ENCODE measurements around the gene RPS6KA2.
"Not testable (repeated sequence)": the region's sequence is repeated elsewhere in the genome, so short reads cannot be mapped to it uniquely, and the experiment has no call there.

RPS6KA2 gene

DNA sequence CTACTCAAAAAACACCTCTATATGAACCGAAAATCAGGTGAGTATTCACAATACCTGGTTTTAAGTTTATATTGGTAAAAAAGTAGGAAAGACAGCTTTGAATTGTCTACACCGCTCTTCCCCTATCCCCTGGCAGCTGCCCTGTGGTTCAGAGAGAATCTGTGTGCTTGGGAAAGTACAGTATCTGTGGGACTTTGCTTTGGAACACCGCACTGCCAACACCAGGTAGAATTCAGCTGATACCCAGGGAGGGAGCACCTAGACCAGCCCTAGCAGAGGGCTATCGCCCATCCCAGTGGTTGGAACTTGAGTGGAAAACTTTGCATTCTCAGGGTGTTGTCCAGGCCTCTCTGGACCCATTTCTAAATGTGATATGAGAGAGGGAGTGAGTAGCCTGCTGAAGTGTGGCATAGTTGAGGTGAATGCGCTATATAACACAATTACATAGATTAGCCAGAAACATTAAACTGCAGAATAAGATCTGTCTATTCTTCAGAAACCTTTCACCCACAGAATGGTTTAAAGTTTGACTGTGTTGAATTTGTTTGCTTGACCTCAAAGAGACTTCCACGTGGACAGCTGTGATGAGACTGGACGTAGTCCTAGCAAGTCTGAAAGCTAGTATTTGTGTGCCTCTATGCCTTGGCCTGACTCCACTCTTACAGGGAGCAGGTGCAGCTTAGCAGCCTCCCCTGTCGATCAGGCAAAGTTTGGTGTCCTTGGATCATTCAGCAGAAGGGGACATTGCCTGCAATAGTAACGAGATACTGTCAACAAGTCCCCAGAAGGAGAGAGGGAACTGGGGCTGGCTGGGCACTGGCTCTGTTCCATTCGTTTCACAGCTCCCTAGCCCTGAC lies 232.8 kb downstream of the RPS6KA2 start:
- TF ChIP-seq, protein P1, sequence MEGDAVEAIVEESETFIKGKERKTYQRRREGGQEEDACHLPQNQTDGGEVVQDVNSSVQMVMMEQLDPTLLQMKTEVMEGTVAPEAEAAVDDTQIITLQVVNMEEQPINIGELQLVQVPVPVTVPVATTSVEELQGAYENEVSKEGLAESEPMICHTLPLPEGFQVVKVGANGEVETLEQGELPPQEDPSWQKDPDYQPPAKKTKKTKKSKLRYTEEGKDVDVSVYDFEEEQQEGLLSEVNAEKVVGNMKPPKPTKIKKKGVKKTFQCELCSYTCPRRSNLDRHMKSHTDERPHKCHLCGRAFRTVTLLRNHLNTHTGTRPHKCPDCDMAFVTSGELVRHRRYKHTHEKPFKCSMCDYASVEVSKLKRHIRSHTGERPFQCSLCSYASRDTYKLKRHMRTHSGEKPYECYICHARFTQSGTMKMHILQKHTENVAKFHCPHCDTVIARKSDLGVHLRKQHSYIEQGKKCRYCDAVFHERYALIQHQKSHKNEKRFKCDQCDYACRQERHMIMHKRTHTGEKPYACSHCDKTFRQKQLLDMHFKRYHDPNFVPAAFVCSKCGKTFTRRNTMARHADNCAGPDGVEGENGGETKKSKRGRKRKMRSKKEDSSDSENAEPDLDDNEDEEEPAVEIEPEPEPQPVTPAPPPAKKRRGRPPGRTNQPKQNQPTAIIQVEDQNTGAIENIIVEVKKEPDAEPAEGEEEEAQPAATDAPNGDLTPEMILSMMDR (conservative IDR thresholded peaks at IDR 0.05; ENCODE audit: low read depth) = no peak
- no peak overlapping the region for H3K27ac ChIP-seq
- no peak for DNase-seq (ENCODE audit: low spot score)
- CTCF ChIA-PET = interaction anchor here (0.6 to 1.9 kb wide), 2 partner anchors 15 to 81 kb away, joined by 4 to 6 read pairs; no protein-coding TSS in a partner anchor
- POLR2A ChIA-PET (ENCODE audit: low non-redundant PET) = no interaction called here

DNA sequence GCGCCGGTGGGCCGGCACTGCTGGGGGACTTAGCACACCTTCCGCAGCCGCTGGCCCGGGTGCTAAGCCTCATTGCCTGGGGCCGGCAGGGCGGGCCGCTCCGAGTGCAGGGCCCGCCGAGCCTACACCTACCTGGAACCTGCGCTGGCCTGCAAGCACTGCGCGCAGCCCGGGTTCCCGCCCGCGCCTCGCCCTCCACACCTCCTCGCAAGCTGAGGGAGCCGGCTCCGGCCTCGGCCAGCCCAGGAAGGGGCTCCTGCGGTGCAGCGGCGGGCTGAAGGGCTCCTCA lies 233.6 kb downstream of the RPS6KA2 start:
- CTCF ChIA-PET = interaction anchor here (1.9 kb wide), 1 partner anchor 14 kb away, joined by 6 read pairs; no protein-coding TSS in a partner anchor
- POLR2A ChIA-PET (ENCODE audit: low non-redundant PET) = no interaction called here
- DNase-seq (ENCODE audit: low spot score) = no peak
- no peak overlapping the region for H3K27ac ChIP-seq
- TF ChIP-seq, protein P1 (conservative IDR thresholded peaks at IDR 0.05; ENCODE audit: low read depth) = no peak

DNA sequence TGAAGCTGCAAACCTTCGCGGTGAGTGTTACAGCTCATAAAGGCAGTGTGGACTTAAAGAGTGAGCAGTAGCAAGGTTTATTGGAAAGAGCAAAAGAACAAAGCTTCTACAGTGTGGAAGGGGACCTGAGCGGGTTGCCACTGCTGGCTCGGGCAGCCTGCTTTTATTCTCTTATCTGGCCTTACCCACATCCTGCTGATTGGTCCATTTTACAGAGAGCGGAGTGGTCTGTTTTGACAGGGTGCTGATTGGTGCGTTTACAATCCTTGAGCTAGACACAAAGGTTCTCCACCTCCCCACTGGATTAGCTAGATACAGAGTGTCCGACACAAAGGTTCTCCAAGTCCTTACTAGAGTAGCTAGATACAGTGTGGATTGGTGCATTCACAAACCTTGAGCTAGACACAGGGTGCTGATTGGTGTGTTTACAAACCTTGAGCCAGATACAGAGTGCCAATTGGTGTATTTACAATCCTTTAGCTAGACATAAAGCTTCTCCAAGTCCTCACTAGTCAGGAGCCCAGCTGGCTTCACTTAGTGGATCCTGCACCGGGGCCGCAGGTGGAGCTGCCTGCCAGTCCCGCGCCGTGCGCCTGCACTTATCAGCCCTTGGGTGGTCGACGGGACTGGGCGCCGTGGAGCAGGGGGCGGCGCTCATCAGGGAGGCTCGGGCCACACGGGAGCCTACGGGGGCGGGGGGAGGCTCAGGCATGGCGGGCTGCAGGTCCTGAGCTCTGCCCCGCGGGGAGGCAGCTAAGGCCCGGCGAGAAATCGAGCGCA lies 234.1 kb downstream of the RPS6KA2 start:
- CTCF ChIA-PET = interaction anchor here (1.0 to 1.9 kb wide), 3 partner anchors 8 to 13 kb away, joined by 3 to 6 read pairs (median 3); no protein-coding TSS in a partner anchor
- DNase-seq (ENCODE audit: low spot score); POLR2A ChIA-PET (ENCODE audit: low non-redundant PET); H3K27ac ChIP-seq: not testable (repeated sequence)

DNA sequence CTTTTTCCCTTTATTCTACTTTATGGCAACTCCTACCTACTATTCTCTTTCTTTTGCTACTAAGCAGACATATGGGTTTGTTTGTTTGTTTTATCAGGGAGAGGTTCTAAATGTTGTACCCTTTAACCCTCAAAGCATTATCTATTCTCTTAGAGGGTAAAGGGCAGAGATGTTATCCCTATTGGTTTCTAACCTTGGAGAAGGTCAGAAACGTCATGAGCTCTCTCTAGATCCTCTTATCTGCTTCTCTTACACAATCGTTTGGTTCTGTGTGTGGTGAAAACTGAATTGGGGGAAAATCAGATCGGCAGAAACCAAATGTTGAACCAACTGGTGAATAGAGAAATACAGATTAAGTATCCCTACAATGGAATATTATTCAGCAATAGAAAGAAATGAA lies 237.9 kb downstream of the RPS6KA2 start:
- DNase-seq (ENCODE audit: low spot score) = no peak
- CTCF ChIA-PET = no interaction called here
- no peak overlapping the region for H3K27ac ChIP-seq
- POLR2A ChIA-PET (ENCODE audit: low non-redundant PET) = no interaction called here
- TF ChIP-seq, protein P1 (conservative IDR thresholded peaks at IDR 0.05; ENCODE audit: low read depth) = no peak

DNA sequence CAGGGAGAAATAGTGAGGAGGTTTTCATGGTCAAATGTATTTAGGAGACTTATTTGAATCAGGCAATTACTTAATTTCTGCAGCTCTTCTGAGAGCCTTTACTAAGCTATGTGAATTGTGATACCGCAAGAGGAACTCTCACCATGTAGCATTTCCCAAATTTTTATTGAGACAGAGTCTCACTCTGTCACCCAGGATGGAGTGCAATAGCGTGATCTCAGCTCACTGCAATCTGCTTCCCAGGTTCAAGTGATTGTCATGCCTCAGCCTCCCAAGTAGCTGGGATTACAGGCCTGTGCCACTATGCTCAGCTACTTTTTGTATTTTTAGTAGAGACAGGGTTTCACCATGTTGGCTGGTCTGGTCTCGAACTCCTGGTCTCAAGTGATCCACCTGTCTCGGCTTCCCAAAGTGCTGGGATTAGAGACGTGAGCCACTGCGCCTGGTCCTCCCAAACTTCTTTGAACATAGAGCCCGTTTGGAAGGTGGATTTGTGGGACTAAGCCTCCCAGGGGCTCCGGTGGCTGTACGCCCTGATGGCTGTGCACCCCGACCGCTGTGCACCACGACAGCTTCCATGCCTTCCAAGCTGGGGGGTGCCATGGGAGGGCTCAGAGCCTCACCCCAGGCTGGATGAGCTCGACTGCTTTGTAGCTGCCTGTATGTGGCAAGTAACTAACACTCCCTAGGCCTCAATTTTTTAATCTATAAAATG lies 238.6 kb downstream of the RPS6KA2 start:
- ChIA-PET CTCF (interaction anchor here (1.1 to 1.5 kb wide), 3 partner anchors 12 to 107 kb away, joined by 3 to 4 read pairs (median 3); no protein-coding TSS in a partner anchor), POLR2A (ENCODE audit: low non-redundant PET) (no interaction called here)
- TF ChIP-seq, protein P1 (conservative IDR thresholded peaks at IDR 0.05; ENCODE audit: low read depth) = no peak
- no peak overlapping the region for H3K27ac ChIP-seq
- DNase-seq (ENCODE audit: low spot score) = no peak

DNA sequence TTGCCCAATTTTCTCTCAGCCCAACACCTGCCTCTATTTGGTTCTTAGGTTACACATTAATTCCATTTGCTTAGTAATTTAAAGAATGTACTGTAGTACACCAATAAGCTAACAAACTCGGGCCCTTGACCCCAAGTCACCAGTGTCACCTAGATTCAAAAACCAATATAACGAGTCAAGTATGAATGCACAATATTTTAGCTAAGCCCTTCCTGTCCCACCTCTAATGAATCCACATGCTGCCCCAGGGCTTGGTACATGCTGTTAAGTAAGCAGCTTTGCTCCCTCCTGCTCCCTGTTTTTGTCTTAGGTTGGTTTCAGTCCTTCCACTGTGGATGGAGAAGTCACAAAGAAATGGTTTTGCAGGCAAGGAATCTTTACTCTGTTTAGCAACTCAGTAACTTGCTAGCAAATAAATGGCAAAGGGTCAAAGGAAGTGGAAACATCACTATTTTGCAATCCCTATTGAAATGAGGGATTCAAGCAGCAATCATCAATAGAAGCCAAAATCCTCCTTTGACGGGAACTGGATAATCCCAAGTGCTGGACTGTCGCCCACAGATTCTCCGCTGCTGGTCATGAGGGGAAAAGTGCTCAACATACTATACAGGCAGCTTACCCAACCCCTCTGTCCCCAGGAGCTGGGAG lies 239.3 kb downstream of the RPS6KA2 start:
- no peak overlapping the region for H3K27ac ChIP-seq
- no peak for DNase-seq (ENCODE audit: low spot score)
- ChIA-PET POLR2A (ENCODE audit: low non-redundant PET) (no interaction called here), CTCF (interaction anchor here (1.1 to 1.5 kb wide), 3 partner anchors 13 to 107 kb away, joined by 3 to 4 read pairs (median 3); no protein-coding TSS in a partner anchor)
- TF ChIP-seq, protein P1 (conservative IDR thresholded peaks at IDR 0.05; ENCODE audit: low read depth) = no peak

DNA sequence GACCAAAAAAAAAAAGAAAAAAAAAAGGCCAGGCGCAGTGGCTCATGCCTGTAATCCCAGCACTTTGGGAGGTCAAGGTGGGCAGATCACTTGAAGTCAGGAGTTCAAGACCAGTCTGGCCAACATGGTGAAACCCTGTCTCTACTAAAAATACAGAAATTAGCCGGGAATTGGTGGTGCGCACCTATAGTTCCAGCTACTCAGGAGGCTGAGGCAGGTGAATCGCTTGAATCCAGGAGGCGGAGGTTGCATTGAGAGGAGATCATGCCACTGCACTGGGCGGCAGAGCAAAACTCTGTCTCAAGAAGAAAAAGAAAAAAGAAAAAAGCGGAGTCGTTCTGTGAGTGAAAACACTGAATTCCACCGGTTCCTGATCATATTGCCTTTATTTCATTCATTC lies 240.0 kb downstream of the RPS6KA2 start:
- CTCF ChIA-PET = interaction anchor here (1.1 to 1.5 kb wide), 2 partner anchors 74 to 106 kb away, joined by 3 to 4 read pairs; no protein-coding TSS in a partner anchor
- H3K27ac ChIP-seq; POLR2A ChIA-PET (ENCODE audit: low non-redundant PET): not testable (repeated sequence)

More for the DNA sequence above, 240.0 kb downstream of the RPS6KA2 start:
- DNase-seq (ENCODE audit: low spot score) = not testable (repeated sequence)

All from RWPE1 (cell line).